Ureter (tissue), 1 donor: Measurements from ENCODE around the gene VDR. TPM values are rescaled to one million over a fixed set of nuclear protein-coding genes. Genes with fewer than 3 reads are reported as not detected.

Experiments used
- DNase-seq: peaks from one replicate; pipeline ENCODE4 v3.0.0-alpha.2; 2020; ENCODE audit warnings: low spot score
- total RNA-seq: library from RNA; stranded (reverse); gene quantifications from one replicate; pipeline ENCODE4 v1.2.4, GENCODE V29; 2023
- donor health status: DM: yes; HTN: yes; CAD: no.

VDR gene
- total RNA-seq, 1 donor from 2014 or later = 12.6 TPM

- no peak for DNase-seq
Measured at GRCh38 chr12:47868552-47869031, 36.2 kb downstream of the VDR start.

GRCh38 chr12:47868041-47868440, 36.8 kb downstream of the VDR start:
- DNase-seq = no peak

GRCh38 chr12:47867495-47867941, 37.3 kb downstream of the VDR start:
- no peak for DNase-seq

- DNase-seq = no peak
Measured at GRCh38 chr12:47864646-47865235, 40.1 kb downstream of the VDR start.

- DNase-seq = no peak
Measured at GRCh38 chr12:47863985-47864384, 40.8 kb downstream of the VDR start.

GRCh38 chr12:47863467-47863866, 41.3 kb downstream of the VDR start:
- DNase-seq = peak; percentile 84

- no peak for DNase-seq
Measured at GRCh38 chr12:47862881-47863280, 41.9 kb downstream of the VDR start.

GRCh38 chr12:47862167-47862750, 42.5 kb downstream of the VDR start:
- DNase-seq = no peak

- DNase-seq = no peak
Measured at GRCh38 chr12:47860873-47861272, 43.9 kb downstream of the VDR start.

GRCh38 chr12:47860279-47860841, 44.4 kb downstream of the VDR start:
- no peak for DNase-seq

GRCh38 chr12:47858511-47859266, 46.1 kb downstream of the VDR start:
- DNase-seq = no peak

- no peak for DNase-seq
Measured at GRCh38 chr12:47856721-47857575, 47.8 kb downstream of the VDR start.

- no peak for DNase-seq
Measured at GRCh38 chr12:47856094-47856493, 48.7 kb downstream of the VDR start.

- DNase-seq = no peak
Measured at GRCh38 chr12:47855502-47855901, 49.3 kb downstream of the VDR start.

- no peak for DNase-seq
Measured at GRCh38 chr12:47854531-47854930, 50.3 kb downstream of the VDR start.

GRCh38 chr12:47852096-47852571, 52.7 kb downstream of the VDR start:
- no peak for DNase-seq

GRCh38 chr12:47851303-47851952, 53.4 kb downstream of the VDR start:
- DNase-seq = no peak

- no peak for DNase-seq
Measured at GRCh38 chr12:47850153-47851084, 54.4 kb downstream of the VDR start.

- no peak for DNase-seq
Measured at GRCh38 chr12:47849261-47849660, 55.5 kb downstream of the VDR start.

GRCh38 chr12:47848853-47849252, 55.9 kb downstream of the VDR start:
- no peak for DNase-seq
